ENCODE results near the gene PPP6R2.

DNA sequence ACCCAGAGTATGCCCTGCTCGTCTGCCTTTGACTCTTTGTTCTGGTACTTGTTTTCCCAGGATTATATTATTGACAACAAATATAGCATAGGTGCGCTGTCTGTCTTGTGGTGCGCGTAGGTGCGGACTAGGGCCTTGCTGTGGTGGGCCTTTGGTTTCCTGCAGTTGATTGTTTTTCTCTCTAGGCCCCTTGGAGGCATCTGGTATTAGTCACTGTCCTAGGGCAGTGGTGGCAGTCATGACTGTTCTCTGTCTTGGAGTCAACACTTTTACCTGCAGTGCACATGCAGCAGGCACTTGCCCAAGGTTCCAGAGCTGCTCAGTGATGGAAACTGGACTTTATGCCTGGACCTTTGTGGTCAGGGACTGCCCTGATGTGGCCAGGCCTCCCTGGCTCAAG is 18.6 kb downstream of the PPP6R2 start:
- TF ChIP-seq, protein P1, sequence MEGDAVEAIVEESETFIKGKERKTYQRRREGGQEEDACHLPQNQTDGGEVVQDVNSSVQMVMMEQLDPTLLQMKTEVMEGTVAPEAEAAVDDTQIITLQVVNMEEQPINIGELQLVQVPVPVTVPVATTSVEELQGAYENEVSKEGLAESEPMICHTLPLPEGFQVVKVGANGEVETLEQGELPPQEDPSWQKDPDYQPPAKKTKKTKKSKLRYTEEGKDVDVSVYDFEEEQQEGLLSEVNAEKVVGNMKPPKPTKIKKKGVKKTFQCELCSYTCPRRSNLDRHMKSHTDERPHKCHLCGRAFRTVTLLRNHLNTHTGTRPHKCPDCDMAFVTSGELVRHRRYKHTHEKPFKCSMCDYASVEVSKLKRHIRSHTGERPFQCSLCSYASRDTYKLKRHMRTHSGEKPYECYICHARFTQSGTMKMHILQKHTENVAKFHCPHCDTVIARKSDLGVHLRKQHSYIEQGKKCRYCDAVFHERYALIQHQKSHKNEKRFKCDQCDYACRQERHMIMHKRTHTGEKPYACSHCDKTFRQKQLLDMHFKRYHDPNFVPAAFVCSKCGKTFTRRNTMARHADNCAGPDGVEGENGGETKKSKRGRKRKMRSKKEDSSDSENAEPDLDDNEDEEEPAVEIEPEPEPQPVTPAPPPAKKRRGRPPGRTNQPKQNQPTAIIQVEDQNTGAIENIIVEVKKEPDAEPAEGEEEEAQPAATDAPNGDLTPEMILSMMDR (optimal IDR thresholded peaks at IDR 0.05 in 1 of 3, IDR thresholded peaks at IDR 0.05 in 1 of 3, conservative IDR thresholded peaks at IDR 0.05 in 1 of 3; ENCODE audit: extremely low read depth in 1 of 3, insufficient read depth in 2 of 3, low read length in 3 of 3), result no peak
- TF ChIP-seq EZH2 (IDR thresholded peaks at IDR 0.05; ENCODE audit: low read length), result no peak

All from keratinocyte (primary cell).